ENCODE results near the gene TACC2.

DNA sequence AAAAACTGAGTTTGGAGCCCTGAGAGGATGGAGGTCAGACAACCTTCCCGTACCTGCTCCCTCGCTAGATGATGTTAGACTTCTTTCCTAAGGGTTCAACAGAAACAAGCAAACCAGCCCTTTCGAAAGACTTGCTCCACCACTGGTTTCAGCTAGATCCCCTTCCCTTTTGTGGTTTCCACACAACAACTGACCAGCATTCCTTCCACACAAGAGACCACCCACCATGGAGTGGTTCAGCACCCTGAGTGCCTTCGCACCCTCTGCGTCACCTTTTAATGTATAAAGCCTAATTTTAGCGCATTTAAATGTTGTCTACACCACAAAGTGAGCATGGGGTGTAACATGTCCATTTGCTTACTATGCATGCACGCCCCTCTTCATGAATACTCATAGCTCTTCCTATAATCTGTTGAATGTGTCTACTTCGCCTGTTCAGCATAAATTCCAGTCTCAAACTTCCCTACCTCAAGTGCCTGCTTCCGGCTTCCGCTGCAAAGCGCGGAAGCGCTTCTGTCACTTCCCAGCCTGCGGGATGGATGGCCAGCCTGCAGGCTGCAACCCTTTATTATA, 69.0 kb downstream of the TACC2 start:
- no peak for TF ChIP-seq POLR2A (IDR thresholded peaks at IDR 0.05)
- TF ChIP-seq, protein P1, sequence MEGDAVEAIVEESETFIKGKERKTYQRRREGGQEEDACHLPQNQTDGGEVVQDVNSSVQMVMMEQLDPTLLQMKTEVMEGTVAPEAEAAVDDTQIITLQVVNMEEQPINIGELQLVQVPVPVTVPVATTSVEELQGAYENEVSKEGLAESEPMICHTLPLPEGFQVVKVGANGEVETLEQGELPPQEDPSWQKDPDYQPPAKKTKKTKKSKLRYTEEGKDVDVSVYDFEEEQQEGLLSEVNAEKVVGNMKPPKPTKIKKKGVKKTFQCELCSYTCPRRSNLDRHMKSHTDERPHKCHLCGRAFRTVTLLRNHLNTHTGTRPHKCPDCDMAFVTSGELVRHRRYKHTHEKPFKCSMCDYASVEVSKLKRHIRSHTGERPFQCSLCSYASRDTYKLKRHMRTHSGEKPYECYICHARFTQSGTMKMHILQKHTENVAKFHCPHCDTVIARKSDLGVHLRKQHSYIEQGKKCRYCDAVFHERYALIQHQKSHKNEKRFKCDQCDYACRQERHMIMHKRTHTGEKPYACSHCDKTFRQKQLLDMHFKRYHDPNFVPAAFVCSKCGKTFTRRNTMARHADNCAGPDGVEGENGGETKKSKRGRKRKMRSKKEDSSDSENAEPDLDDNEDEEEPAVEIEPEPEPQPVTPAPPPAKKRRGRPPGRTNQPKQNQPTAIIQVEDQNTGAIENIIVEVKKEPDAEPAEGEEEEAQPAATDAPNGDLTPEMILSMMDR (IDR thresholded peaks at IDR 0.05 in 4 of 5, conservative IDR thresholded peaks at IDR 0.05 in 1 of 5): no peak

Measured in gastrocnemius medialis (tissue), 4 donors.